Liver (tissue), 9 donors: ENCODE data around the gene TMEM120A. TPM values are rescaled to one million over a fixed set of nuclear protein-coding genes. Genes with fewer than 3 reads are reported as not detected.

ENCODE experiments used
- DNase-seq: peaks from one replicate; pipeline ENCODE4 v3.0.0-alpha.2; 2017; ENCODE audit warnings: low spot score
- H3K27ac ChIP-seq, 2 donors: one replicate each; pipeline ENCODE4 v1.7.0; 2013; ENCODE audit warnings: inconsistent platforms in 2 of 2, low read length in 2 of 2, control low read depth in 1 of 2, low read depth in 1 of 2, mild to moderate bottlenecking in 1 of 2
- H3K27me3 ChIP-seq, 4 donors: one replicate each; pipeline versions ENCODE4 v1.6.1 to v1.7.0; 2013; ENCODE audit warnings: low read length in 3 of 4, inconsistent platforms in 1 of 4, mild to moderate bottlenecking in 1 of 4, moderate library complexity in 1 of 4; ENCODE audit not compliant: control insufficient read depth in 4 of 4, insufficient read depth in 4 of 4
- H3K36me3 ChIP-seq, 4 donors: one replicate each; pipeline versions ENCODE4 v1.6.1 to v1.7.0; 2013; ENCODE audit warnings: low read length in 3 of 4, mild to moderate bottlenecking in 3 of 4, low read depth in 1 of 4, moderate library complexity in 1 of 4; ENCODE audit not compliant: control insufficient read depth in 4 of 4, insufficient read depth in 3 of 4
- H3K4me1 ChIP-seq, 4 donors: one replicate each; pipeline versions ENCODE4 v1.6.1 to v1.7.0; 2013; ENCODE audit warnings: low read length in 3 of 4, mild to moderate bottlenecking in 3 of 4, moderate library complexity in 1 of 4; ENCODE audit not compliant: control insufficient read depth in 4 of 4, insufficient read depth in 4 of 4
- H3K4me3 ChIP-seq, 3 donors: one replicate each; pipeline versions ENCODE4 v1.6.1 to v1.7.0; 2013; ENCODE audit warnings: low read length in 3 of 3, control low read depth in 1 of 3, low read depth in 1 of 3, mild to moderate bottlenecking in 1 of 3
- H3K9ac ChIP-seq, 2 donors: one replicate each; pipeline ENCODE4 v1.7.0; 2013; ENCODE audit warnings: low read length in 2 of 2, mild to moderate bottlenecking in 2 of 2, moderate library complexity in 2 of 2, control low read depth in 1 of 2, low read depth in 1 of 2
- H3K9me3 ChIP-seq, 4 donors: one replicate each; pipeline versions ENCODE4 v1.6.1 to v1.7.0; 2013; ENCODE audit warnings: low read length in 3 of 4; ENCODE audit not compliant: control insufficient read depth in 4 of 4
- EGR1 ChIP-seq, 2 donors: IDR thresholded peaks; 2 replicates each; pipeline ENCODE4 v1.6.1; 2016 to 2018; ENCODE audit warnings: antibody characterized with exemption in 2 of 2, low read depth in 2 of 2
- FOXA1 ChIP-seq: IDR thresholded peaks from 2 replicates; pipeline ENCODE4 v1.6.1; 2016; ENCODE audit warnings: antibody characterized with exemption
- FOXA2 ChIP-seq: IDR thresholded peaks from 2 replicates; pipeline ENCODE4 v1.6.1; 2016; ENCODE audit warnings: antibody characterized with exemption
- GABPA ChIP-seq, 2 donors: IDR thresholded peaks in 1 of 2; conservative IDR thresholded peaks in 1 of 2; 2 replicates each; pipeline ENCODE4 v1.6.1; 2016; ENCODE audit warnings: antibody characterized with exemption in 2 of 2, mild to moderate bottlenecking in 1 of 2, moderate library complexity in 1 of 2
- HNF4A ChIP-seq, 2 donors: conservative IDR thresholded peaks; 2 replicates each; pipeline ENCODE4 v1.6.1; 2016; ENCODE audit warnings: antibody characterized with exemption in 2 of 2, mild to moderate bottlenecking in 2 of 2
- JUND ChIP-seq, 2 donors: IDR thresholded peaks; 2 replicates each; pipeline ENCODE4 v1.6.1; 2016; ENCODE audit warnings: antibody characterized with exemption in 2 of 2
- NR2F2 ChIP-seq: IDR thresholded peaks from 2 replicates; pipeline ENCODE4 v1.6.1; 2016; ENCODE audit warnings: antibody characterized with exemption
- RAD21 ChIP-seq, 2 donors: IDR thresholded peaks; 2 replicates each; pipeline ENCODE4 v1.6.1; 2016; ENCODE audit warnings: antibody characterized with exemption in 2 of 2, mild to moderate bottlenecking in 2 of 2
- SP1 ChIP-seq: IDR thresholded peaks from 2 replicates; pipeline ENCODE4 v1.6.1; 2018; ENCODE audit warnings: antibody characterized with exemption, mild to moderate bottlenecking
- TAF1 ChIP-seq: conservative IDR thresholded peaks from 2 replicates; pipeline ENCODE4 v1.6.1; 2016; ENCODE audit warnings: antibody characterized with exemption, mild to moderate bottlenecking
- YY1 ChIP-seq: IDR thresholded peaks from 2 replicates; pipeline ENCODE4 v1.6.1; 2016; ENCODE audit warnings: antibody characterized with exemption, mild to moderate bottlenecking
- WGBS: extraction: QIAGEN DNeasy Blood & Tissue Kit; methylation state at CpG from one replicate; pipeline ENCODE4 v1.1.7; 2013; 5-methylcytosine and 5-hydroxymethylcytosine counted together
- polyA plus RNA-seq, 2 donors: library from polyadenylated mRNA; stranded (reverse) in 1 of 2; unstranded in 1 of 2; fragments of 200-250 nt in 1 of 2; fragments of >200 nt in 1 of 2; fragmentation: Nextera tagmentation in 1 of 2; extraction: Ambion mirVana in 1 of 2; gene quantifications; one replicate each; pipeline versions ENCODE4 v1.2.1 to v1.2.3, GENCODE V29; 2013 to 2015
- total RNA-seq, 2 donors: library from RNA; depleted of rRNA; stranded (reverse); fragments of >200 nt; gene quantifications; one replicate each; pipeline ENCODE4 v1.2.3, GENCODE V29; 2014
- TF ChIP-seq, protein P1 (sequence below): IDR thresholded peaks from 2 replicates; pipeline ENCODE4 v1.6.1; 2016; ENCODE audit warnings: antibody characterized with exemption
- TF ChIP-seq, protein P2 (sequence below): IDR thresholded peaks from 2 replicates; pipeline ENCODE4 v1.6.1; 2016; ENCODE audit warnings: antibody characterized with exemption
- TF ChIP-seq, protein P3 (sequence below): fragments of 150-350 bp; IDR thresholded peaks from 2 replicates; pipeline ENCODE4 v1.5.1; 2017; ENCODE audit warnings: improper control_type of control experiment, low read depth, low read length; ENCODE audit not compliant: missing input control
- donor health status: healthy.
- donor health status: healthy.
- donor health status: healthy.
- donor health status: healthy.
- donor health status: healthy.

TMEM120A gene
- total and polyA plus RNA-seq, 4 donors: 18.7 to 73.9 (median 32.1) TPM

DNA sequence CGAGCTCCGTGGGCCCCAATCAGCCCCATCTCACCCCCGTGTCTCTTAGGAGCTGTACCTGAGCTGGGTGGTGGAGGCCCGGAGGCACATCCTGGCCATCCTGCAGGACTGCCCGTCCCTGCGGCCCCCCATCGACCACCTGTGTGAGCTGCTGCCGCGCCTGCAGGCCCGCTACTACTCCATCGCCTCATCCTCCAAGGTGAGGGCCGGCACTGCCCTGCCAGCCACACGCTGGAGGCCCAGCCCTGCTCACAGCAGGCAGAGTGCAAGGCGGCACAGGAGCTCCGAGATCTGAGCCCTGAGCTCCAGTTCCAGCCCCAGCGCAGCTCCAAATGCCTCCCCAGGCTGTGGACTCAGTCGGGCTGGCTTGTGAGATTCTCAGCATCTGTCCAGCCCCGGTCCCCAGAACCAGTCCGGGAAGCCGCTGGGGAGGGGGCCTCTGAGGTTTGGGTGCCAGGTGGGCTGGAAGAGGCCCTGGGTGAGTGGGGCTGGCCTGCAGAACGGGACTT is 9.3 kb downstream of the TMEM120A start (continued):
- TF ChIP-seq, protein P1, sequence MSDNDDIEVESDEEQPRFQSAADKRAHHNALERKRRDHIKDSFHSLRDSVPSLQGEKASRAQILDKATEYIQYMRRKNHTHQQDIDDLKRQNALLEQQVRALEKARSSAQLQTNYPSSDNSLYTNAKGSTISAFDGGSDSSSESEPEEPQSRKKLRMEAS: no peak

DNA sequence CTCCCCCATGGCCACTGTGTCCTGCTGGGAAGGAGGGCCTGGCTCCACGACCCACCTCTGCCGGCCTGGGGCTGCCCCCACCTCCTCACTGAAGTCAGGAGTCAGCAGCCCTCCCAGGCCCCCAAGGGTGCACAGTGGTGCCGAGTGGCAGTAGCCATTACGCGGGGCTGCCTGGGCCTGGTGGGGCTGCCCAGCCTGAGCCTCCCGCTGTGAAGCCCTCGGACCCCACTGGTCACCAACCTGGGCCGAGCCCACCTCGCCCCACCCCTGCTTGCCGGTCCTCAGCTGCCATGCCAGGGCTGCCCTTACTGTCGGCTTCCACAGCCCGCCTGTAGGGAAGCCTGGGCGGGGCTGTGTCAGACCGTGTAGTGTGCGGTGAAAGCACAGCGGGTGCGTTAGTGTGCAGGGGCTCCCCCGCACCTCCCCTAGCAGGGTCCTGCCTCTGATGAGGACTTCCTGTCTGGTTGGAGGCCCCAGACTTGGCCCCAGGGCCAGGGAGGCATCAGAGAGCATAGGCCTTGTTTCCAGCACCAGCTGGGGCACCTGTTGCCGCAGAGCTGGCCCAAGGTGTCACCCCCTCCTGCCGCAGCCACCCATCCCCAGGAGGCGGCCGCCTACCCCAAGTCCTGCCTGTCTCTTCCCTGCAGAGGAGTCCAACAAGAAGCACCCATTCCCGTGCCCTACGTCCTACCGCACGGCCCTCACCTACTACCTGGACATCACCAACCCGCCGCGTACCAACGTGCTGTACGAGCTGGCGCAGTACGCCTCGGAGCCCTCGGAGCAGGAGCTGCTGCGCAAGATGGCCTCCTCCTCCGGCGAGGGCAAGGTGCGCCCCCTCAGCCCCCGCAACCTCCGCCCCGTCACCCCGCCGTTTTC is 10.0 kb downstream of the TMEM120A start:
- H3K9me3 ChIP-seq: no peaks in the 10 kb centered on the region
- DNase-seq: no peak
- H3K27me3 ChIP-seq: no peaks in the 10 kb centered on the region
- H3K27ac ChIP-seq: peak overlapping the region in 1 of 2 donors; percentile 7
- 94% methylated on average over 44 of the region's 44 CpGs for WGBS
- H3K9ac ChIP-seq: no peak overlapping the region
- H3K36me3 ChIP-seq: peaks cover 39 to 76% (median 48%) of the 10 kb centered on the region in 4 donors
- peaks cover 6 to 40% (median 19%) of the 10 kb centered on the region in 4 donors for H3K4me1 ChIP-seq
- H3K4me3 ChIP-seq: no peak overlapping the region
- no peak for TF ChIP-seq SP1
- TF ChIP-seq EGR1 (IDR thresholded peaks at IDR 0.05; ENCODE audit: low read depth in 2 of 2): no peak
- TF ChIP-seq TAF1: no peak
- TF ChIP-seq RAD21 (IDR thresholded peaks at IDR 0.05): no peak
- TF ChIP-seq, protein P2, sequence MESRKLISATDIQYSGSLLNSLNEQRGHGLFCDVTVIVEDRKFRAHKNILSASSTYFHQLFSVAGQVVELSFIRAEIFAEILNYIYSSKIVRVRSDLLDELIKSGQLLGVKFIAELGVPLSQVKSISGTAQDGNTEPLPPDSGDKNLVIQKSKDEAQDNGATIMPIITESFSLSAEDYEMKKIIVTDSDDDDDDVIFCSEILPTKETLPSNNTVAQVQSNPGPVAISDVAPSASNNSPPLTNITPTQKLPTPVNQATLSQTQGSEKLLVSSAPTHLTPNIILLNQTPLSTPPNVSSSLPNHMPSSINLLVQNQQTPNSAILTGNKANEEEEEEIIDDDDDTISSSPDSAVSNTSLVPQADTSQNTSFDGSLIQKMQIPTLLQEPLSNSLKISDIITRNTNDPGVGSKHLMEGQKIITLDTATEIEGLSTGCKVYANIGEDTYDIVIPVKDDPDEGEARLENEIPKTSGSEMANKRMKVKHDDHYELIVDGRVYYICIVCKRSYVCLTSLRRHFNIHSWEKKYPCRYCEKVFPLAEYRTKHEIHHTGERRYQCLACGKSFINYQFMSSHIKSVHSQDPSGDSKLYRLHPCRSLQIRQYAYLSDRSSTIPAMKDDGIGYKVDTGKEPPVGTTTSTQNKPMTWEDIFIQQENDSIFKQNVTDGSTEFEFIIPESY: no peak

DNA sequence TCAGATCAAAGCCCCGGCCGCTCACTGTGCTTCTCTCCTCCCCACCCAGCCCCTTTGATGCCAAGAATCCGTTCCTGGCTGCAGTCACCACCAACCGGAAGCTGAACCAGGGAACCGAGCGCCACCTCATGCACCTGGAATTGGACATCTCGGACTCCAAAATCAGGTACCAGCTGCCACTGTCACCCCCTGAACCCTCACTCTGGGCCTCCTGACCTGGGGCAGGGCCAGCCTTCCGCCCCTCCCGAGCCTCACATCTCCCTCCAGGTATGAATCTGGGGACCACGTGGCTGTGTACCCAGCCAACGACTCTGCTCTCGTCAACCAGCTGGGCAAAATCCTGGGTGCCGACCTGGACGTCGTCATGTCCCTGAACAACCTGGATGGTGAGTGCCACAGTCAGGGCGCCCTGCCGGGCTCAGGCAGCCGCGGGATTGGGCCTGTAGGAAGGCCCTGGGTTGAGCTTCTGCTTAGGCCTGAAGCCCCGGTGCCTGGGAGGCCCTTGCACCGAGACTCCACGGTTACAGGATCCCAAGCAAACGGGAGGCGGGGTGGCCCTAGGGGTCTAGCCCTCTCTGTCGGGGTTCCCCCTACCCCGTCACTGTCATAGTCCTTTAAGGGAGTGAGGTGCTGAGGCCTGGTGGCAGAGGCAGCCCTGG is 10.8 kb downstream of the TMEM120A start:
- no peaks in the 10 kb centered on the region for H3K27me3 ChIP-seq
- H3K36me3 ChIP-seq: peaks cover 42 to 79% (median 52%) of the 10 kb centered on the region in 4 donors
- TF ChIP-seq FOXA2 (no peak), YY1 (no peak), NR2F2 (no peak), JUND (IDR thresholded peaks at IDR 0.05) (no peak), GABPA (IDR thresholded peaks at IDR 0.05 in 1 of 2, conservative IDR thresholded peaks at IDR 0.05 in 1 of 2) (no peak), HNF4A (conservative IDR thresholded peaks at IDR 0.05) (no peak), FOXA1 (no peak)
- TF ChIP-seq, protein P1: no peak
- TF ChIP-seq, protein P3, sequence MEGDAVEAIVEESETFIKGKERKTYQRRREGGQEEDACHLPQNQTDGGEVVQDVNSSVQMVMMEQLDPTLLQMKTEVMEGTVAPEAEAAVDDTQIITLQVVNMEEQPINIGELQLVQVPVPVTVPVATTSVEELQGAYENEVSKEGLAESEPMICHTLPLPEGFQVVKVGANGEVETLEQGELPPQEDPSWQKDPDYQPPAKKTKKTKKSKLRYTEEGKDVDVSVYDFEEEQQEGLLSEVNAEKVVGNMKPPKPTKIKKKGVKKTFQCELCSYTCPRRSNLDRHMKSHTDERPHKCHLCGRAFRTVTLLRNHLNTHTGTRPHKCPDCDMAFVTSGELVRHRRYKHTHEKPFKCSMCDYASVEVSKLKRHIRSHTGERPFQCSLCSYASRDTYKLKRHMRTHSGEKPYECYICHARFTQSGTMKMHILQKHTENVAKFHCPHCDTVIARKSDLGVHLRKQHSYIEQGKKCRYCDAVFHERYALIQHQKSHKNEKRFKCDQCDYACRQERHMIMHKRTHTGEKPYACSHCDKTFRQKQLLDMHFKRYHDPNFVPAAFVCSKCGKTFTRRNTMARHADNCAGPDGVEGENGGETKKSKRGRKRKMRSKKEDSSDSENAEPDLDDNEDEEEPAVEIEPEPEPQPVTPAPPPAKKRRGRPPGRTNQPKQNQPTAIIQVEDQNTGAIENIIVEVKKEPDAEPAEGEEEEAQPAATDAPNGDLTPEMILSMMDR: no peak
- 89% methylated on average over 26 of the region's 26 CpGs for WGBS
- no peak for DNase-seq
- H3K4me1 ChIP-seq: peaks cover 5 to 44% (median 21%) of the 10 kb centered on the region in 4 donors
- no peak overlapping the region for H3K9ac ChIP-seq
- no peak overlapping the region for H3K27ac ChIP-seq
- no peak overlapping the region for H3K4me3 ChIP-seq
- no peaks in the 10 kb centered on the region for H3K9me3 ChIP-seq
